Sigmoid colon (tissue), 7 donors: ENCODE data around the gene PUDP. TPM values are rescaled to one million over a fixed set of nuclear protein-coding genes. Genes with fewer than 3 reads are reported as not detected.
"Not testable (repeated sequence)": the region's sequence is repeated elsewhere in the genome, so short reads cannot be mapped to it uniquely, and the experiment has no call there.

ENCODE experiments used
- DNase-seq: peaks from one replicate; pipeline ENCODE4 v3.0.0-alpha.2; 2019
- H3K27ac ChIP-seq, 4 donors: fragments of 200-600 bp; sonication (generic); one replicate each; pipeline ENCODE4 v1.5.1; 2016 to 2019; ENCODE audit warnings: mild to moderate bottlenecking in 1 of 4
- H3K27me3 ChIP-seq, 3 donors: fragments of 200-600 bp; sonication (generic); one replicate each; pipeline ENCODE4 v1.5.1; 2019; ENCODE audit warnings: mild to moderate bottlenecking in 1 of 3
- H3K36me3 ChIP-seq, 4 donors: fragments of 200-600 bp; sonication (generic); one replicate each; pipeline ENCODE4 v1.5.1; 2016 to 2019
- H3K4me1 ChIP-seq, 4 donors: fragments of 200-600 bp; sonication (generic); one replicate each; pipeline ENCODE4 v1.5.1; 2017 to 2019
- H3K4me3 ChIP-seq, 4 donors: fragments of 200-600 bp; sonication (generic); one replicate each; pipeline ENCODE4 v1.5.1; 2017 to 2019; ENCODE audit warnings: mild to moderate bottlenecking in 2 of 4, moderate library complexity in 1 of 4
- H3K9me3 ChIP-seq, 4 donors: fragments of 200-600 bp in 3 of 4; sonication (generic) in 3 of 4; one replicate each; pipeline versions ENCODE4 v1.5.1 to v1.6.1; 2013 to 2019
- CTCF ChIP-seq, 4 experiments: fragments of 450-650 bp in 3 of 4; fragments of 200-600 bp in 1 of 4; IDR thresholded peaks; one replicate each; pipeline ENCODE4 v1.5.1; 2016 to 2019; ENCODE audit warnings: antibody characterized with exemption in 4 of 4, mild to moderate bottlenecking in 3 of 4, moderate library complexity in 2 of 4
- EP300 ChIP-seq, 4 donors: sonication (generic); formaldehyde crosslinking; IDR thresholded peaks; one replicate each; pipeline ENCODE4 v1.6.1; 2017; ENCODE audit warnings: antibody characterized with exemption in 4 of 4
- POLR2A ChIP-seq, 2 donors: fragments of 450-650 bp; IDR thresholded peaks; one replicate each; pipeline ENCODE4 v1.6.1; 2016; ENCODE audit warnings: antibody characterized with exemption in 2 of 2, mild to moderate bottlenecking in 2 of 2, moderate library complexity in 2 of 2
- POLR2AphosphoS5 ChIP-seq, 4 donors: sonication (generic); formaldehyde crosslinking; IDR thresholded peaks; one replicate each; pipeline ENCODE4 v1.6.1; 2017; ENCODE audit warnings: antibody characterized with exemption in 4 of 4
- WGBS, 2 donors: extraction: QIAGEN DNeasy Blood & Tissue Kit; methylation state at CpG; one replicate each; pipeline ENCODE4 v1.1.7; 2013; 5-methylcytosine and 5-hydroxymethylcytosine counted together
- intact Hi-C: fragments of 100-400 bp; cut with DNase I; formaldehyde crosslinking; loops from one replicate; pipeline ENCODE4 v1.15.1; 2023
- polyA plus RNA-seq, 3 donors: library from polyadenylated mRNA; stranded (reverse); fragments of 200-250 nt; gene quantifications; one replicate each; pipeline ENCODE4 v1.2.3, GENCODE V29; 2013
- total RNA-seq, 4 donors: library from RNA; depleted of rRNA; stranded (reverse); fragments of >200 nt; gene quantifications; one replicate each; pipeline ENCODE4 v1.1.0, GENCODE V29; 2016
- donor health status: healthy with polysubstance abuse.
- donor health status: Bipolar disorder and iron deficiency.
- donor health status: healthy.

Gene PUDP
- total and polyA plus RNA-seq, 7 donors, result 6.9 to 29.4 (median 17.2) TPM

GRCh38 chrX:7102119-7102518 is 45.8 kb downstream of the PUDP start:
- H3K4me3 ChIP-seq, result no peak overlapping the region
- no peaks in the 10 kb centered on the region for H3K9me3 ChIP-seq
- H3K27me3 ChIP-seq, result no peaks in the 10 kb centered on the region
- WGBS, 2 donors, result 46 to 96% methylated on average over 3 of the region's 3 CpGs
- intact Hi-C loops, result no loop called here
- no peaks in the 10 kb centered on the region for H3K4me1 ChIP-seq
- DNase-seq, result no peak
- no peak overlapping the region for H3K27ac ChIP-seq
- H3K36me3 ChIP-seq, result peaks cover 0 to 7% (median 3%) of the 10 kb centered on the region in 4 donors
- TF ChIP-seq POLR2A (IDR thresholded peaks at IDR 0.05), result no peak
- no peak for TF ChIP-seq POLR2AphosphoS5 (IDR thresholded peaks at IDR 0.05)
- TF ChIP-seq EP300 (IDR thresholded peaks at IDR 0.05), result no peak
- no peak for TF ChIP-seq CTCF (IDR thresholded peaks at IDR 0.05)

GRCh38 chrX:7100022-7100421 is 47.9 kb downstream of the PUDP start:
- no peak for DNase-seq
- 94 to 95% methylated on average over 7 of the region's 7 CpGs for WGBS, 2 donors
- Histone ChIP-seq H3K4me1 (no peaks in the 10 kb centered on the region), H3K27ac (no peak overlapping the region), H3K36me3 (peaks cover 0 to 7% (median 3%) of the 10 kb centered on the region in 4 donors), H3K27me3 (no peaks in the 10 kb centered on the region), H3K4me3 (no peak overlapping the region), H3K9me3 (no peaks in the 10 kb centered on the region)
- TF ChIP-seq CTCF (IDR thresholded peaks at IDR 0.05) (no peak), EP300 (IDR thresholded peaks at IDR 0.05) (no peak), POLR2A (IDR thresholded peaks at IDR 0.05) (no peak), POLR2AphosphoS5 (IDR thresholded peaks at IDR 0.05) (no peak)
- intact Hi-C loops, result no loop called here

GRCh38 chrX:7095657-7096056 is 52.3 kb downstream of the PUDP start:
- H3K9me3 ChIP-seq, intact Hi-C loops: not testable (repeated sequence)
- 68 to 92% methylated on average over 2 of the region's 2 CpGs for WGBS, 2 donors

GRCh38 chrX:7093305-7093704 is 54.6 kb downstream of the PUDP start:
- WGBS, 2 donors, result 96 to 97% methylated on average over 6 of the region's 6 CpGs

More at GRCh38 chrX:7095657-7096056, 52.3 kb downstream of the PUDP start:
- not testable (repeated sequence) for H3K27ac ChIP-seq, H3K27me3 ChIP-seq, H3K4me1 ChIP-seq, DNase-seq, H3K36me3 ChIP-seq, H3K4me3 ChIP-seq

GRCh38 chrX:7092543-7092942 is 55.4 kb downstream of the PUDP start:
- Histone ChIP-seq H3K36me3 (peaks cover 0 to under 1% (median 0%) of the 10 kb centered on the region in 4 donors), H3K27ac (no peak overlapping the region), H3K9me3 (no peaks in the 10 kb centered on the region), H3K27me3 (no peaks in the 10 kb centered on the region), H3K4me3 (no peak overlapping the region), H3K4me1 (no peaks in the 10 kb centered on the region)
- intact Hi-C loops, result no loop called here
- WGBS, 2 donors, result 65 to 89% methylated on average over 4 of the region's 4 CpGs
- DNase-seq, result no peak
- TF ChIP-seq POLR2A (IDR thresholded peaks at IDR 0.05), result no peak

More at GRCh38 chrX:7093305-7093704, 54.6 kb downstream of the PUDP start:
- intact Hi-C loops, result no loop called here
- Histone ChIP-seq H3K36me3 (peaks cover 0 to 5% (median 0%) of the 10 kb centered on the region in 4 donors), H3K27ac (no peak overlapping the region), H3K4me1 (no peaks in the 10 kb centered on the region), H3K27me3 (no peaks in the 10 kb centered on the region), H3K9me3 (no peaks in the 10 kb centered on the region), H3K4me3 (no peak overlapping the region)
- TF ChIP-seq EP300 (IDR thresholded peaks at IDR 0.05) (no peak), POLR2A (IDR thresholded peaks at IDR 0.05) (no peak), POLR2AphosphoS5 (IDR thresholded peaks at IDR 0.05) (no peak), CTCF (IDR thresholded peaks at IDR 0.05) (no peak)
- no peak for DNase-seq

- Histone ChIP-seq H3K9me3 (no peaks in the 10 kb centered on the region), H3K27me3 (no peaks in the 10 kb centered on the region), H3K27ac (no peak overlapping the region), H3K4me1 (no peaks in the 10 kb centered on the region), H3K36me3 (no peaks in the 10 kb centered on the region), H3K4me3 (no peak overlapping the region)
- 24 to 61% methylated on average over 4 of the region's 4 CpGs for WGBS, 2 donors
- intact Hi-C loops, result no loop called here
- TF ChIP-seq CTCF (IDR thresholded peaks at IDR 0.05) (no peak), EP300 (IDR thresholded peaks at IDR 0.05) (no peak), POLR2A (IDR thresholded peaks at IDR 0.05) (no peak), POLR2AphosphoS5 (IDR thresholded peaks at IDR 0.05) (no peak)
- no peak for DNase-seq
Measured at GRCh38 chrX:7091923-7092322, 56.0 kb downstream of the PUDP start.
